GM23338 (cell line): ENCODE measurements around the gene HK1.

ENCODE experiments used
- CREB1 ChIP-seq: fragments of 250-450 bp; sonication (Bioruptor Pico); IDR thresholded peaks from 2 replicates; pipeline ENCODE4 v1.5.0; 2020; ENCODE audit warnings: low read depth, mild to moderate bottlenecking, moderate library complexity
- EZH2 ChIP-seq: fragments of 200-600 bp; sonication (generic); IDR thresholded peaks from one replicate; pipeline ENCODE4 v1.8.0; 2017; ENCODE audit warnings: antibody characterized with exemption, mild to moderate bottlenecking, low read depth; ENCODE audit not compliant: unreplicated experiment
- EZH2phosphoT487 ChIP-seq: fragments of 200-600 bp; sonication (generic); IDR thresholded peaks from one replicate; pipeline ENCODE4 v1.8.1; 2018; ENCODE audit warnings: antibody characterized with exemption; ENCODE audit not compliant: unreplicated experiment
- POLR2AphosphoS5 ChIP-seq: IDR thresholded peaks from 2 replicates; pipeline ENCODE4 v1.6.1; 2016; ENCODE audit warnings: antibody characterized with exemption, low read depth
- STAT1 ChIP-seq: IDR thresholded peaks from one replicate; pipeline ENCODE4 v1.6.1; 2016; ENCODE audit warnings: antibody characterized with exemption; ENCODE audit not compliant: unreplicated experiment
- TF ChIP-seq, protein P1 (sequence below), 2 experiments: fragments of 200-600 bp in 1 of 2; sonication (generic) in 1 of 2; conservative IDR thresholded peaks; 2 replicates each; pipeline versions ENCODE4 v1.5.1 to v1.6.1; 2016 to 2017; ENCODE audit warnings: antibody characterized with exemption in 2 of 2, low read depth in 2 of 2, mild to moderate bottlenecking in 2 of 2, moderate library complexity in 1 of 2
- TF ChIP-seq, protein P2 (sequence below): IDR thresholded peaks from one replicate; pipeline ENCODE4 v1.6.1; 2018; ENCODE audit warnings: antibody characterized with exemption; ENCODE audit not compliant: unreplicated experiment

DNA sequence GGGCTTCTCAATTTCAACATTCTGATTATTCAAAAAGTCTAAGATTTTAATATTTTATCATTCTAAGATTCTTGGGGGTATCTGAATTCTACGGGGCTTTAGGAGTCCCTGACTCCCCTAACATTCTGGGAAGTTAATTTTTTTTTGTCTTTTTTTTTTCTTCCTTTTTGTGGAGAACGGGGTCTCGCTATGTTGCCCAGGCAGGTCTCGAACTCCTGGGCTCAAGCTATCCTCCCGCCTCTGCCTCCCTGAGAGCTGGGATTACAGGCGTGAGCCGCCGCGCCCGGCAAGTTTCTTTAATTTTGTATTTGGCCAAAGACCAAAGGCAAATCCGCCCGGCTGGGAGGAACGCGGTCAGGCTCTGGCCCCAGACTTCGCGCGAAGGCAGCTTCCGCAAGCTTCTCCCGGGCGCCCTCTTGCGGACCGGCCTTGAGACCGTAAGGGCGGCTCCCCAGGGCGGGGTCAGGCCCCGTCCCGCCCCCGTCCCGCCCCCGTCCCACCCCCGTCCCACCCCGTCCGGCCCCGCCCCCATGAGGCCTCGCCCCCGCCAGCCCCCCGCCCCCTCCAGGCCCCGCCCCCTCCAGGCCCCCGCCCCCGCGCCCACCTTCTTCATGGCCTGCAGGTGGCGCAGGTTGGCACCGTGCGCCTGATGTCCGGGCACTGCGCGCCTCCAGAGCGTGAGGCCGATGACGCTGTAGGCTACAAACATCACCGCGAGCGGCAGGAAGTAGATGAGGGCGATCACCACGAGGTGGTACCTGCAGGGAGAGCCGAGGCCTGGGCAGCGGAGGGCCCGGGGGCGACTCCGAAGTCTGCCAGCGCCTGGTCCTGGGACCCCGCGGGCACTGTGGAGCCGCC lies 130.3 kb downstream of the HK1 start:
- TF ChIP-seq, protein P1, sequence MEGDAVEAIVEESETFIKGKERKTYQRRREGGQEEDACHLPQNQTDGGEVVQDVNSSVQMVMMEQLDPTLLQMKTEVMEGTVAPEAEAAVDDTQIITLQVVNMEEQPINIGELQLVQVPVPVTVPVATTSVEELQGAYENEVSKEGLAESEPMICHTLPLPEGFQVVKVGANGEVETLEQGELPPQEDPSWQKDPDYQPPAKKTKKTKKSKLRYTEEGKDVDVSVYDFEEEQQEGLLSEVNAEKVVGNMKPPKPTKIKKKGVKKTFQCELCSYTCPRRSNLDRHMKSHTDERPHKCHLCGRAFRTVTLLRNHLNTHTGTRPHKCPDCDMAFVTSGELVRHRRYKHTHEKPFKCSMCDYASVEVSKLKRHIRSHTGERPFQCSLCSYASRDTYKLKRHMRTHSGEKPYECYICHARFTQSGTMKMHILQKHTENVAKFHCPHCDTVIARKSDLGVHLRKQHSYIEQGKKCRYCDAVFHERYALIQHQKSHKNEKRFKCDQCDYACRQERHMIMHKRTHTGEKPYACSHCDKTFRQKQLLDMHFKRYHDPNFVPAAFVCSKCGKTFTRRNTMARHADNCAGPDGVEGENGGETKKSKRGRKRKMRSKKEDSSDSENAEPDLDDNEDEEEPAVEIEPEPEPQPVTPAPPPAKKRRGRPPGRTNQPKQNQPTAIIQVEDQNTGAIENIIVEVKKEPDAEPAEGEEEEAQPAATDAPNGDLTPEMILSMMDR (conservative IDR thresholded peaks at IDR 0.05; ENCODE audit: low read depth in 2 of 2): peak in 1 of 2 experiments; percentile 69; a peak in 2 of 4 replicates
- TF ChIP-seq, protein P2, sequence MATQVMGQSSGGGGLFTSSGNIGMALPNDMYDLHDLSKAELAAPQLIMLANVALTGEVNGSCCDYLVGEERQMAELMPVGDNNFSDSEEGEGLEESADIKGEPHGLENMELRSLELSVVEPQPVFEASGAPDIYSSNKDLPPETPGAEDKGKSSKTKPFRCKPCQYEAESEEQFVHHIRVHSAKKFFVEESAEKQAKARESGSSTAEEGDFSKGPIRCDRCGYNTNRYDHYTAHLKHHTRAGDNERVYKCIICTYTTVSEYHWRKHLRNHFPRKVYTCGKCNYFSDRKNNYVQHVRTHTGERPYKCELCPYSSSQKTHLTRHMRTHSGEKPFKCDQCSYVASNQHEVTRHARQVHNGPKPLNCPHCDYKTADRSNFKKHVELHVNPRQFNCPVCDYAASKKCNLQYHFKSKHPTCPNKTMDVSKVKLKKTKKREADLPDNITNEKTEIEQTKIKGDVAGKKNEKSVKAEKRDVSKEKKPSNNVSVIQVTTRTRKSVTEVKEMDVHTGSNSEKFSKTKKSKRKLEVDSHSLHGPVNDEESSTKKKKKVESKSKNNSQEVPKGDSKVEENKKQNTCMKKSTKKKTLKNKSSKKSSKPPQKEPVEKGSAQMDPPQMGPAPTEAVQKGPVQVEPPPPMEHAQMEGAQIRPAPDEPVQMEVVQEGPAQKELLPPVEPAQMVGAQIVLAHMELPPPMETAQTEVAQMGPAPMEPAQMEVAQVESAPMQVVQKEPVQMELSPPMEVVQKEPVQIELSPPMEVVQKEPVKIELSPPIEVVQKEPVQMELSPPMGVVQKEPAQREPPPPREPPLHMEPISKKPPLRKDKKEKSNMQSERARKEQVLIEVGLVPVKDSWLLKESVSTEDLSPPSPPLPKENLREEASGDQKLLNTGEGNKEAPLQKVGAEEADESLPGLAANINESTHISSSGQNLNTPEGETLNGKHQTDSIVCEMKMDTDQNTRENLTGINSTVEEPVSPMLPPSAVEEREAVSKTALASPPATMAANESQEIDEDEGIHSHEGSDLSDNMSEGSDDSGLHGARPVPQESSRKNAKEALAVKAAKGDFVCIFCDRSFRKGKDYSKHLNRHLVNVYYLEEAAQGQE: no peak
- no peak for TF ChIP-seq EZH2
- TF ChIP-seq EZH2phosphoT487: no peak
- TF ChIP-seq POLR2AphosphoS5: peak; percentile 65
- no peak for TF ChIP-seq STAT1
- peak; percentile 88 for TF ChIP-seq CREB1 (CRISPR knock-in tag)
